CD4-positive, alpha-beta T cell treated with Interleukin-2 at 100 ng/mL for 4 hours (primary cell): ENCODE results near the gene C2CD4A.

ENCODE experiments used
- DNase-seq: peaks from one replicate; pipeline ENCODE4 v3.0.0-alpha.2; 2020; ENCODE audit warnings: low spot score

C2CD4A gene

GRCh38 chr15:62060113-62060895 is 6.5 kb upstream of the C2CD4A start, which contains the start of gene VPS13C:
Gene VPS13C (minus strand): TSS chr15:62060447. CDS start chr15:62060374, 73 bp downstream.
- peak; percentile 94 for DNase-seq

GRCh38 chr15:62060896-62061280 is 5.9 kb upstream of the C2CD4A start:
- no peak for DNase-seq

GRCh38 chr15:62063825-62064635 is 2.7 kb upstream of the C2CD4A start:
- DNase-seq, result no peak

- no peak for DNase-seq
These were observed 769 bp downstream of the C2CD4A start for GRCh38 chr15:62067448-62068044.

GRCh38 chr15:62068071-62068809 is 1.5 kb downstream of the C2CD4A start:
- DNase-seq, result no peak

GRCh38 chr15:62068810-62069167 is 2.0 kb downstream of the C2CD4A start:
- DNase-seq, result no peak

- no peak for DNase-seq
These were observed 2.8 kb downstream of the C2CD4A start for GRCh38 chr15:62069551-62069950.

- DNase-seq, result peak; percentile 58
These were observed 5.0 kb downstream of the C2CD4A start for GRCh38 chr15:62071711-62072308.

- DNase-seq, result no peak
These were observed 9.0 kb downstream of the C2CD4A start for GRCh38 chr15:62075595-62076277.

GRCh38 chr15:62079594-62079993 is 12.8 kb downstream of the C2CD4A start:
- DNase-seq, result no peak

GRCh38 chr15:62083194-62084154 is 16.7 kb downstream of the C2CD4A start:
- no peak for DNase-seq

- DNase-seq, result no peak
These were observed 19.0 kb downstream of the C2CD4A start for GRCh38 chr15:62085740-62086139.

GRCh38 chr15:62087671-62088352 is 21.0 kb downstream of the C2CD4A start:
- DNase-seq, result no peak

- no peak for DNase-seq
These were observed 21.5 kb downstream of the C2CD4A start for GRCh38 chr15:62088353-62088693.

GRCh38 chr15:62089616-62090015 is 22.8 kb downstream of the C2CD4A start:
- no peak for DNase-seq

GRCh38 chr15:62090988-62091387 is 24.2 kb downstream of the C2CD4A start:
- no peak for DNase-seq

GRCh38 chr15:62093809-62094208 is 27.0 kb downstream of the C2CD4A start:
- DNase-seq, result no peak

GRCh38 chr15:62094388-62094787 is 27.6 kb downstream of the C2CD4A start:
- DNase-seq, result no peak

GRCh38 chr15:62099094-62099601 is 32.4 kb downstream of the C2CD4A start:
- no peak for DNase-seq
